Keratinocyte (primary cell): ENCODE data around the gene STARD3. TPM values are rescaled to one million over a fixed set of nuclear protein-coding genes. Genes with fewer than 3 reads are reported as not detected.

Experiments
- DNase-seq: peaks from one replicate; pipeline ENCODE4 v3.0.0-alpha.2; 2011; ENCODE audit warnings: low read depth, missing footprints, low spot score
- FAIRE-seq: peaks from 2 replicates; lab custom pipeline; 2011; peaks lifted over from hg19 to GRCh38; lab: Jason Lieb, UNC
- H2AFZ ChIP-seq: 2 replicates; pipeline ENCODE4 v1.6.0; 2012; ENCODE audit warnings: low read length, control low read depth, inconsistent platforms; ENCODE audit not compliant: control insufficient read depth
- H3K27ac ChIP-seq: 2 replicates; pipeline ENCODE4 v1.5.1; 2011; ENCODE audit warnings: low read length; ENCODE audit not compliant: control insufficient read depth, insufficient read depth
- H3K27me3 ChIP-seq: 3 replicates; pipeline ENCODE4 v1.6.0; 2011; ENCODE audit warnings: low read length; ENCODE audit not compliant: control insufficient read depth, insufficient read depth; ENCODE audit errors: extremely low read depth
- H3K36me3 ChIP-seq, 2 experiments: 2 replicates in 1 of 2; 3 replicates in 1 of 2; pipeline ENCODE4 v1.5.1; 2011; ENCODE audit warnings: low read length in 2 of 2, mild to moderate bottlenecking in 1 of 2; ENCODE audit not compliant: control insufficient read depth in 2 of 2, insufficient read depth in 2 of 2; ENCODE audit errors: extremely low read depth in 1 of 2
- H3K4me1 ChIP-seq: 3 replicates; pipeline ENCODE4 v1.5.1; 2011; ENCODE audit warnings: low read length; ENCODE audit not compliant: control insufficient read depth, insufficient read depth; ENCODE audit errors: extremely low read depth
- H3K4me2 ChIP-seq: 3 replicates; pipeline ENCODE4 v1.6.0; 2011; ENCODE audit warnings: low read depth, low read length; ENCODE audit not compliant: control insufficient read depth, insufficient read depth; ENCODE audit errors: extremely low read depth
- H3K4me3 ChIP-seq, 3 experiments: fragments of 200-600 bp in 1 of 3; sonication (generic) in 1 of 3; 2 replicates in 2 of 3; 3 replicates in 1 of 3; pipeline ENCODE4 v1.5.1; 2011 to 2016; ENCODE audit warnings: low read length in 3 of 3, mild to moderate bottlenecking in 3 of 3, control low read depth in 2 of 3, inconsistent platforms in 1 of 3, low read depth in 1 of 3, mixed read lengths in 1 of 3, mixed run types in 1 of 3, moderate library complexity in 1 of 3; ENCODE audit not compliant: control insufficient read depth in 2 of 3, insufficient read depth in 2 of 3; ENCODE audit errors: extremely low read depth in 1 of 3
- H3K79me2 ChIP-seq: 2 replicates; pipeline ENCODE4 v1.6.0; 2012; ENCODE audit warnings: low read length; ENCODE audit not compliant: control insufficient read depth, insufficient read depth
- H3K9ac ChIP-seq: 3 replicates; pipeline ENCODE4 v1.6.0; 2011; ENCODE audit warnings: low read length; ENCODE audit not compliant: control insufficient read depth, insufficient read depth; ENCODE audit errors: extremely low read depth
- H3K9me1 ChIP-seq: 3 replicates; pipeline ENCODE4 v1.6.0; 2011; ENCODE audit warnings: low read length; ENCODE audit not compliant: control insufficient read depth, insufficient read depth; ENCODE audit errors: extremely low read depth
- H3K9me3 ChIP-seq: 2 replicates; pipeline ENCODE4 v1.5.1; 2012; ENCODE audit warnings: low read depth, low read length; ENCODE audit not compliant: control insufficient read depth
- H4K20me1 ChIP-seq: 3 replicates; pipeline ENCODE4 v1.6.0; 2011; ENCODE audit warnings: low read length; ENCODE audit not compliant: control insufficient read depth, insufficient read depth; ENCODE audit errors: extremely low read depth
- EZH2 ChIP-seq: IDR thresholded peaks from one replicate; pipeline ENCODE4 v1.6.1; 2012; ENCODE audit warnings: inconsistent platforms, mild to moderate bottlenecking, low read length, moderate library complexity
- dilution Hi-C: fragments of 300-500 bp; cut with MboI; formaldehyde crosslinking; loops from one replicate; pipeline ENCODE4 v1.7.0; 2020; ENCODE audit warnings: low sequenced_read_pairs; ENCODE audit not compliant: extremely low pct_ligation_motif_present
- polyA plus RNA-seq, 5 experiments: library from polyadenylated mRNA; depleted of rRNA in 3 of 5; stranded (reverse) in 3 of 5; stranded (forward) in 1 of 5; unstranded in 1 of 5; fragments of >200 nt; gene quantifications; 1 replicate in 1 of 5; 2 replicates in 3 of 5; 3 replicates in 1 of 5; pipeline versions ENCODE4 v1.2.1 to v1.2.3, GENCODE V29; 2011 to 2012; ENCODE audit warnings: missing spikeins in 2 of 5, low read depth in 1 of 5, low replicate concordance in 1 of 5
- TF ChIP-seq, protein P1 (sequence below), 3 experiments: IDR thresholded peaks in 1 of 3; conservative IDR thresholded peaks in 1 of 3; optimal IDR thresholded peaks in 1 of 3; 2 replicates in 2 of 3; 3 replicates in 1 of 3; pipeline versions ENCODE3 to v1.5.1; 2011; ENCODE audit warnings: low read length in 3 of 3, mild to moderate bottlenecking in 3 of 3, moderate library complexity in 2 of 3, control low read depth in 1 of 3, inconsistent platforms in 1 of 3; ENCODE audit not compliant: insufficient read depth in 2 of 3; ENCODE audit errors: extremely low read depth in 1 of 3

Gene STARD3
- polyA plus RNA-seq, 1 donor (not counting 4 experiments of a cell fraction or from before 2014, with no cell fraction given) = 29.0 TPM

DNA sequence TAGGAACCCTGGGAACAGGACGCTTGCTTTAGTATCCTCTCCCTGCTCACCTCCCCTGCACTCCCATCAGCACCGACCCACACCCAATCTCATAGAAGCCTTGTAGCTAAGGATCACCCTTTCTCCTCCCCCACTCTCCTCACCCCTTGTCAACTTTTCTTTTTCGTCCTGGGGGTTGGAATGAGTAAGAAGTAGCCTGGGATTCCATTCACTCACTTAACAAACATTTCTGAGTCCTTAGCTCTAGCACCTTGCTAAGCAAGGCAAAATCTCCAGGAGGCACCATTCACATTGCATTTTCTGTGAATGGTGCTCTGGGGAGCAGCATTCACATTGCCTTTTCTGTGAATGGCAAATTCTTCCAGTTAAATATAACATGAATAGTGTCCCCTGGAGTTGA is 52.0 kb downstream of the STARD3 start:
- dilution Hi-C loops = no loop called here
- DNase-seq (no peak), FAIRE-seq (no peak)
- Histone ChIP-seq H3K36me3 (no peaks in the 10 kb centered on the region), H3K9ac (peak overlapping the region; percentile 76), H3K4me2 (peak overlapping the region; percentile 97), H3K9me3 (no peaks in the 10 kb centered on the region), H3K9me1 (no peaks in the 10 kb centered on the region), H2AFZ (peak overlapping the region; percentile 69), H3K4me3 (peak overlapping the region in 2 of 3 experiments; percentile 73 to 84), H3K27ac (no peak overlapping the region), H3K4me1 (peaks cover 14% of the 10 kb centered on the region), H3K27me3 (no peaks in the 10 kb centered on the region), H4K20me1 (no peaks in the 10 kb centered on the region), H3K79me2 (no peaks in the 10 kb centered on the region)
- TF ChIP-seq, protein P1, sequence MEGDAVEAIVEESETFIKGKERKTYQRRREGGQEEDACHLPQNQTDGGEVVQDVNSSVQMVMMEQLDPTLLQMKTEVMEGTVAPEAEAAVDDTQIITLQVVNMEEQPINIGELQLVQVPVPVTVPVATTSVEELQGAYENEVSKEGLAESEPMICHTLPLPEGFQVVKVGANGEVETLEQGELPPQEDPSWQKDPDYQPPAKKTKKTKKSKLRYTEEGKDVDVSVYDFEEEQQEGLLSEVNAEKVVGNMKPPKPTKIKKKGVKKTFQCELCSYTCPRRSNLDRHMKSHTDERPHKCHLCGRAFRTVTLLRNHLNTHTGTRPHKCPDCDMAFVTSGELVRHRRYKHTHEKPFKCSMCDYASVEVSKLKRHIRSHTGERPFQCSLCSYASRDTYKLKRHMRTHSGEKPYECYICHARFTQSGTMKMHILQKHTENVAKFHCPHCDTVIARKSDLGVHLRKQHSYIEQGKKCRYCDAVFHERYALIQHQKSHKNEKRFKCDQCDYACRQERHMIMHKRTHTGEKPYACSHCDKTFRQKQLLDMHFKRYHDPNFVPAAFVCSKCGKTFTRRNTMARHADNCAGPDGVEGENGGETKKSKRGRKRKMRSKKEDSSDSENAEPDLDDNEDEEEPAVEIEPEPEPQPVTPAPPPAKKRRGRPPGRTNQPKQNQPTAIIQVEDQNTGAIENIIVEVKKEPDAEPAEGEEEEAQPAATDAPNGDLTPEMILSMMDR (optimal IDR thresholded peaks at IDR 0.05 in 1 of 3, IDR thresholded peaks at IDR 0.05 in 1 of 3, conservative IDR thresholded peaks at IDR 0.05 in 1 of 3; ENCODE audit: extremely low read depth in 1 of 3, insufficient read depth in 2 of 3, low read length in 3 of 3) = peak in 1 of 3 experiments; percentile 16
- no peak for TF ChIP-seq EZH2

DNA sequence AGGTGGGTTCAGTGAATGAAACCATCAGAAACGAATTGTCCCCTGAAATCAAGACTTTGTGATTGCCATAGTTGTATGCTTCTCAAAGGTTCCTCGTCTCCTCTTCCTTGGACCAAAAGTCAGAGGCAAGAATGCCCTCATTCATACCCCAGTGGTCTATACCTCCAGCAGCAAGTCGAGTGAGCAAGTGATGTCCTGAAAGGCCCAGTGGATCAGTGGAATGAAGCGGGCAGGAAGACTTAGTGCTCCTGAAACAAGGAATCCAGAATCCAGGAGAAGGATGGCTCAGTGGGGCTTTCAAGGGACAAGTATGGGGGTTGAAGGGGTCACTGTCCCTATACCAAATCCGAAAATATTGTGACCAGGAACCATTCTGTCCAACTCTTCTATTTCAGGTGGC is 57.6 kb downstream of the STARD3 start:
- no peak for DNase-seq
- Histone ChIP-seq H4K20me1 (no peaks in the 10 kb centered on the region), H3K4me2 (no peak overlapping the region), H3K27ac (no peak overlapping the region), H3K4me1 (peaks cover 5% of the 10 kb centered on the region), H2AFZ (no peak overlapping the region), H3K9me3 (no peaks in the 10 kb centered on the region), H3K36me3 (peaks cover 0 to 2% of the 10 kb centered on the region in 2 experiments), H3K4me3 (no peak overlapping the region), H3K9ac (no peak overlapping the region), H3K9me1 (no peaks in the 10 kb centered on the region), H3K27me3 (no peaks in the 10 kb centered on the region), H3K79me2 (no peaks in the 10 kb centered on the region)
- dilution Hi-C loops = no loop called here
- no peak for FAIRE-seq
- TF ChIP-seq EZH2 = no peak
- TF ChIP-seq, protein P1 (optimal IDR thresholded peaks at IDR 0.05 in 1 of 3, IDR thresholded peaks at IDR 0.05 in 1 of 3, conservative IDR thresholded peaks at IDR 0.05 in 1 of 3; ENCODE audit: extremely low read depth in 1 of 3, insufficient read depth in 2 of 3, low read length in 3 of 3) = no peak
